ENCODE data around the gene STK25.
"Not testable (repeated sequence)": the region's sequence is repeated elsewhere in the genome, so short reads cannot be mapped to it uniquely, and the experiment has no call there.

Gene STK25

GRCh38 chr2:241539616-241540374, 31.4 kb upstream of the STK25 start:
- DNase-seq (ENCODE audit: low read depth in 2 of 2), result no peak

- no peak for DNase-seq (ENCODE audit: low read depth in 2 of 2)
Observed at GRCh38 chr2:241538838-241539615, 30.6 kb upstream of the STK25 start.

DNA sequence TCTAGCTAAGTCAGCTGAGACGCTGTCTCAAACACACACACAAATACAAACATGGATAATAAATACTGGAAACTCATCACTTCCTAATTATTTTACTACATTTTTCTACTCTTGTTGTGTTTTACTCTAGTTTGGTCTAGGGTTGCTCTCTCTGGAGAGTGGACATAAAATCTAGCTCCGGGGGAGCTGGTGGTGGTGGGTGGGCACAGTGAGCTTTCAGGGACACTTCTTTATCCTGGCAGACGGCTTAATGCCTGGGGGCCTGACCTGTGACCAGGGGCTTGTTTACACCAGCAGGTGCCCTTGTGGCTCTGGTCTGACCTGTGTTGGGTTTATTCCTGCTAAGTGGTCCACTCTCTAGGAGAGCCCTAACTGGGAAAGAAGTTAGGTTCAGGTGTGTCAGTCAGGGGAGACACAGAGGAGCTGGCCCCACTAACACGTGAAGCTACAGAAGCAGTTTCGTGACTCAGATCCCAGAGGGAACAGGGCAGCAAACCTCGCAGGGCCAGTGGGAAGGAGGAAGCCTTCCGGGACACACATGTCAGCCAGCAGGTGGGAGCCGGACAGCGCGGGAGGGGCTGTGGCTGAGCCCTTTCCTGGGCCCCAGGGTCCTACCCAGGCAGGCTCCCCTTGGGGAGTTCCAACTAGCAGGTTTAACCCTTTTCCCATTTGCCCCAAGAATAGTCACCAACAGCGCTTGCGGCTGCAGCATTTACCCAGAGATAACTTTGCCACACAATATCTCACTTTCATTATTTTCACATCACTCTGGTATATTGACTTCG, 27.7 kb upstream of the STK25 start:
- no peak for DNase-seq (ENCODE audit: low read depth in 2 of 2)

- no peak for DNase-seq (ENCODE audit: low read depth in 2 of 2)
Observed at GRCh38 chr2:241534701-241535375, 26.5 kb upstream of the STK25 start.

DNA sequence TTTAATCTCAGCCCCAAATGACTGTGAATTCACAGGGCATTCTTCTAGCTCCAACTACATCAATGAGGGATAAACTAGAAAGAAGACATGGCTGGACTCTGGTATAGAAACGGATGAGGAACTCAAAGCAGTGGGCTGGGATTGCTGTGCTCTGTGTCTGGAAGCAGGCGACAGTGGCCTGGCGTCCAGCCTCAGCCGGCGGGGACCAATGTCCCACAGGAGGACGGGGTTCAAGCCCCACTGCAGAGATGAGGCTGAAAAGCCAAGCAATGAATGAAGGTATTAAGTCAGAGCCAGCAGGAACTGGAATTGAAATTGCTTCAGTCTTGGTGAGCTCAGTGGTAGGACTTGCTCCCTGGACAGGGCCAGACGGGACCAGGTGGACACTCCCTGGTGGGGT, 25.9 kb upstream of the STK25 start:
- no peak for DNase-seq (ENCODE audit: low read depth in 2 of 2)

GRCh38 chr2:241532733-241533601, 24.6 kb upstream of the STK25 start:
- no peak for DNase-seq (ENCODE audit: low read depth in 2 of 2)

DNA sequence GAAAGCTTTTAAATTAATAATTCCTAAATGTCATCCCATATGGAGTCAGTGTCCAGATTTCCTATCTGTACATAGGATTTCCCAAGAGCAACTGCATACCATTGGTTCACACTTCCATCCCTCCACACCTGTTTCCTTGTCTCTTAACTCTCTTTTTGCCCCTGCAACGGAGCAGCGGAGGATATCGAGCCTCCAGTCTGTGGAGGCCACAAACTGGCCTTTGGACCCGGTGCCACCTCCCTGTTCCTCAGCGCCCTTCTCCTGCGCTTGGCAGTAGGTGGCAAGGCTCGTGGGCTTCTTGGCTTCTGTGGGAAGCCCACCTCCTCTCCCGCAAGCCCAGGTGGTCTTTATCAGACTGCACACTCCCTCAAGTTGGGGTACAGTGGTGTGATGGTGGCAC, 23.8 kb upstream of the STK25 start:
- DNase-seq (ENCODE audit: low read depth in 2 of 2), result no peak

- DNase-seq (ENCODE audit: low read depth in 2 of 2), result no peak
Observed at GRCh38 chr2:241531161-241531722, 22.9 kb upstream of the STK25 start.

- DNase-seq (ENCODE audit: low read depth in 2 of 2), result no peak
Observed at GRCh38 chr2:241530571-241530970, 22.2 kb upstream of the STK25 start.

DNA sequence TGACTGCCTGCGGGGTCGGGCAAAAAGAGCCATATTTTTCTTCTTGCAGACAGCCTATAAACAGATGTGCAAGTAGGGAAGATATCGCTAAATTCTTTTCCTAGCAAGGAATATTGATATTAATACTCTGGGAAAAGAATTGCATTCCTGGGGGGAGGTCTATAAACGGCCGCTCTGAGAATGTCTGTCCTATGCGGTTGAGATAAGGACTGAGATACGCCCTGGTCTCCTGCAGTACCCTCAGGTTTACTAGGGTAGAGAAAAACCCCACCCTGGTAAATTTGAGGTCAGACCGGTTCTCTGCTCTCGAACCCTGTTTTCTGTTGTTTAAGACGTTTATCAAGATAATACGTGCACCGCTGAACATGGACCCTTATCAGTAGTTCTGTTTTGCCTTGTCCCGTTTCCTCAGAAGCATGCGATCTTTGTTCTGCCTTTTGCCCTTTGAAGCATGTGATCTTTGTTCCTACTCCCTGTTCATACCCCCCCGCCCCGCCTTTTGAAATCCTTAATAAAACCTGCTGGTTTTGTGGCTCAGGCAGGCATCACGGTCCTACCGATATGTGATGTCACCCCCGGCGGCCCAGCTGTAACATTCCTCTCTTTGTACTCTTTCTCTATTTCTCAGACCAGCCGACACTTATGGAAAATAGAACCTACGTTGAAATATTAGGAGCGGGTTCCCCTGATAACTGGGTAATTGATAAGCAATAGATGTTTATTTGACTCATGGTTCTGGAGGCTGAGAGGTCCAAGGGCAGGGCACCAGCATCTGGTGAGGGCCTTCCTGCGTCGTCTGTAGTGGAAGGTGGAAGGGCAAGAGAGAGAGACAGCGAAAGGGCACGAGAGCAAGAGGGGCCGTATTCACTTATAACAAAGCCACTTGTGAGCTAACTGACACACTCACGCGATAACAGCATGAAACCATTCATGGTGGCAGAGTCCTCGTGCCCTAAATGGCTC, 17.7 kb upstream of the STK25 start:
- not testable (repeated sequence) for DNase-seq (ENCODE audit: low read depth in 2 of 2)

DNA sequence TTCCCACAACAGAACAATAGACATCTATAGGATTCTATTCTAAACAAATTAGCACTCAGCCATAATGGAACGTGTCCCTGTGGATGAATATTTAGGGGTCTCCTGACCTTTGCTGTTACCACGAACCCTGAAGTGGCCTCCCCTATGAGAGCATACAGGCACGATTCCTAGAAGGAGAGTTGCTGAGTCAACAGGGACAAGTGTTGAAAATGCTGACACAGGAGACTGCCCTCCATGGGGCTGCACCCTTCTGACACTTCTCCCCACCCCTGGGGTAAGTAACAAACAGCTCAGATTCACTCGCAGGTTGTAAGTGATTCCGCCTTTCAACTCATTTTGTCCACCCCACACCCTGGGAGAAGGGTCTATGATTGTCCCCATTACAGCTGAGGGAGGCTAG, 14.1 kb upstream of the STK25 start:
- no peak for DNase-seq (ENCODE audit: low read depth in 2 of 2)

DNA sequence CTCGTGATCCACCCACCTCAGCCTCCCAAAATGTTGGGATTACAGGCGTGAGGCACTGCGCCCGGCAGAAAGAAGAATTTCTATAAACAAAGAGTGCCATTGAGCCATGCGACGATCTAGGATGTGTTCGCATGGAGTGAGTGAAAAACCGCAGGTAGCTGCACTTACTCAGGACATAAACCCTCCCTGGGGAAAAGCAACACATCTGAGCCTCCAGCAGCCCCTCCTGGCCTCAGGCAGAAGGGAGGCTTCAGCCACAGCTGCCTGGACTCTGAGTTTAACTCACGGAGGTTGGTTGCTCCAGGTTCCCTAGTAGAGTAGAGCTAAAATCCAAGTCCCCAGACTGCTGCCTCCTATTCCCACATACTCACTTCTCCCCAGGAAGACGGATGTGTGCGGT, 11.3 kb upstream of the STK25 start:
- no peak for DNase-seq (ENCODE audit: low read depth in 2 of 2)

DNA sequence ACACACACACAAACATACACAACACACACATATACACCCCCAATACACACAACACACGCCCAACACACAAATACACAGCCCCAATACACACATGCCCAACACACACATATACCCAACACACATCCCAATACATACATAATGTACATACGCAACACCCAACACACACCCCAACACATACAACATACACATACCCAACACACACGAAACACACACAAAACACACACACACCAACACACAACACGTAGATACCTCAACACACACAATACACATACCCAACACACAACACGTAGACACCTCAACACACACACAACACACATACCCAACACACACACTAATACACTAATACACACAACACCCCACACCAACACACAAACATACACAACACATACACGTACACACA, 8.9 kb upstream of the STK25 start:
- no peak for DNase-seq (ENCODE audit: low read depth in 2 of 2)

DNA sequence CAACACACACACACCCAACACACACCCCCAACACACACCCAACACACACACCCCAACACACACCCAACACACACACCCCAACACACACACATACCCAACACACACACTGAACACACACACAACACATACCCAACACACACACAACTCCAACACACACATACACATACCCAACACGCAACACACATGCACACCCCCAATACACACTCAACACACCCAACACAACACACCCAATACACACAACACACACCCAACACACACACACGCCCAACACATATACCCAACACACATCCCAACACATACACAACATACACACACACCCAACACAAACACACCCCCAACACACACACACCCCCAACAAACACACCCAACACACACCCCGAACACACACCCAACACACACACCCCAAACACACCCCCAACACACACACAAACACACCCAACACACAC, 8.2 kb upstream of the STK25 start:
- DNase-seq (ENCODE audit: low read depth in 2 of 2), result no peak

GRCh38 chr2:241514986-241515737, 6.8 kb upstream of the STK25 start:
- DNase-seq (ENCODE audit: low read depth in 2 of 2), result no peak

DNA sequence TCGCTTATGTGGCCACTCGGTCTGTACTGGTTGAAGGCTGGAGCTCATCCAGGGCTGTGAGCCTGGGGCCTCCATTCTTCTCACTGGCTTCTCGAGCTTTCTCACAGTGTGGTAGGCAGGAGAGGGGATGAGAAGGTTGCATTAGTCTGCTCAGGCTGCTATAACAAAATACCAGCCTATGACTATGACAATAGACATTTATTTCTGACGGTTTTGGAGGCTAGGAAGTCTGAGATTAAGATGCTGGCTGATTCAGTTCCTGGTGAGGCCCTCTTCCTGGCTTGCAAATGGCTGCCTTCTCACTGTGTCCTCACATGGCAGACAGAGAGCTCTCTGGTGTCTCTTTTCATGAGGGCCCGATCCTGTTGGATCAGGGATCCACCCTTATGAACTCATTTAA, 6.2 kb upstream of the STK25 start:
- DNase-seq (ENCODE audit: low read depth in 2 of 2), result no peak

GRCh38 chr2:241511091-241511741, 2.8 kb upstream of the STK25 start:
- no peak for DNase-seq (ENCODE audit: low read depth in 2 of 2)

DNA sequence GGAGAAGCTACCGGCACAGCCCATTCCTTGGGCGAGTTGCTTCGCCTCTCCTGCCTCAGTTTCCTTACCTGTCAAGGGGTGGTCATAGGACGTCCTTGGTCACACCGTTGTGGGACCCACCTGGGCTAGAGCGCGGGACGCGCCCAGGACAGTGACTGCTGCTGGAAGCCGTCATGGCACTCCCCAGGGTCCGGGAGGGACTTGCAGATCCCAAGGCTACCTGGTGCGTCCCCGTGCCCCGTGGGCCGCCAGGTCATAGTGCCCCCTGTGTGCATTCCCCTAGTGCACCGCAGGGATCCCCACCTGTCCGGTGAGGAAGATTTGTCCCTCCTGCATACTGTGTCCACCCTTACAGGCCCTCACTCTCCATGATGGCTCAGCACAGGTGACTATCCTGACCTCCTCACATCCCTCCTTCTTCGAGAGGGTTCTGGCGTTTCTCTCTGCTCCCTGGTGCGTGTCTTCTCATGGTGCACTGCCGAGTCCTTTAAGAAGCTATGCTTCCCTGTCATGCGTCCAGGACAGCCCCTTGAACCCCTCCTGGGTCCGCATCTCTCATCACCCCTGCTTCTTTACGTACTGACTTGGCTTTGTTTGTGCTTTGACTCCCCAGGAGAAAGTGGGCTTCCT, 886 bp upstream of the STK25 start:
- DNase-seq (ENCODE audit: low read depth in 2 of 2), result no peak

Measured in activated CD4-positive, alpha-beta T cell treated with anti-CD3 and anti-CD28 coated beads for 24 hours (primary cell).